Endothelial cell (in vitro differentiated cells): Measurements from ENCODE around the gene TMTC3. TPM values are rescaled to one million over a fixed set of nuclear protein-coding genes. Genes with fewer than 3 reads are reported as not detected.

Source experiments
- DNase-seq: peaks from one replicate; pipeline ENCODE4 v3.0.0; 2021; ENCODE audit warnings: low spot score
- H3K27ac Mint-ChIP-seq: one replicate; pipeline ENCODE4 v1.8.0; 2021; ENCODE audit warnings: mixed read lengths, inconsistent platforms; ENCODE audit not compliant: unreplicated experiment
- H3K27me3 Mint-ChIP-seq: one replicate; pipeline ENCODE4 v1.8.0; 2021; ENCODE audit warnings: mild to moderate bottlenecking, moderate library complexity, mixed read lengths, inconsistent platforms; ENCODE audit not compliant: unreplicated experiment
- H3K36me3 Mint-ChIP-seq: one replicate; pipeline ENCODE4 v1.8.0; 2021; ENCODE audit warnings: mild to moderate bottlenecking, low read depth, mixed read lengths, inconsistent platforms; ENCODE audit not compliant: unreplicated experiment
- H3K4me1 Mint-ChIP-seq: one replicate; pipeline ENCODE4 v1.8.0; 2021; ENCODE audit warnings: mild to moderate bottlenecking, mixed read lengths, inconsistent platforms; ENCODE audit not compliant: unreplicated experiment
- H3K4me3 Mint-ChIP-seq: one replicate; pipeline ENCODE4 v1.8.0; 2021; ENCODE audit warnings: mild to moderate bottlenecking, mixed read lengths, inconsistent platforms; ENCODE audit not compliant: unreplicated experiment
- H3K9me3 Mint-ChIP-seq: one replicate; pipeline ENCODE4 v1.8.0; 2021; ENCODE audit warnings: mixed read lengths, inconsistent platforms; ENCODE audit not compliant: unreplicated experiment
- CTCF ChIP-seq: fragments of 200-600 bp; sonication (generic); IDR thresholded peaks from one replicate; pipeline ENCODE4 v1.5.0; 2021; ENCODE audit warnings: antibody characterized with exemption; ENCODE audit not compliant: unreplicated experiment
- total RNA-seq: library from RNA; stranded (reverse); fragmentation: NEBNext Ultra II Directional; extraction: Animal tissue kit (Norgen Biotek cat#: 25700); gene quantifications from one replicate; pipeline ENCODE4 v1.2.1, GENCODE V29; 2021; ENCODE audit not compliant: unreplicated experiment

The TMTC3 gene
- total RNA-seq, 1 donor from 2014 or later = 21.4 TPM

- Mint-ChIP-seq H3K27me3 (no peaks in the 10 kb centered on the region), H3K4me1 (peaks cover 8% of the 10 kb centered on the region), H3K9me3 (no peaks in the 10 kb centered on the region), H3K27ac (no peak overlapping the region), H3K4me3 (no peak overlapping the region), H3K36me3 (no peaks in the 10 kb centered on the region)
- no peak for TF ChIP-seq CTCF
- DNase-seq = no peak
Measured at GRCh38 chr12:88144546-88145468, 2.7 kb downstream of the TMTC3 start.

DNA sequence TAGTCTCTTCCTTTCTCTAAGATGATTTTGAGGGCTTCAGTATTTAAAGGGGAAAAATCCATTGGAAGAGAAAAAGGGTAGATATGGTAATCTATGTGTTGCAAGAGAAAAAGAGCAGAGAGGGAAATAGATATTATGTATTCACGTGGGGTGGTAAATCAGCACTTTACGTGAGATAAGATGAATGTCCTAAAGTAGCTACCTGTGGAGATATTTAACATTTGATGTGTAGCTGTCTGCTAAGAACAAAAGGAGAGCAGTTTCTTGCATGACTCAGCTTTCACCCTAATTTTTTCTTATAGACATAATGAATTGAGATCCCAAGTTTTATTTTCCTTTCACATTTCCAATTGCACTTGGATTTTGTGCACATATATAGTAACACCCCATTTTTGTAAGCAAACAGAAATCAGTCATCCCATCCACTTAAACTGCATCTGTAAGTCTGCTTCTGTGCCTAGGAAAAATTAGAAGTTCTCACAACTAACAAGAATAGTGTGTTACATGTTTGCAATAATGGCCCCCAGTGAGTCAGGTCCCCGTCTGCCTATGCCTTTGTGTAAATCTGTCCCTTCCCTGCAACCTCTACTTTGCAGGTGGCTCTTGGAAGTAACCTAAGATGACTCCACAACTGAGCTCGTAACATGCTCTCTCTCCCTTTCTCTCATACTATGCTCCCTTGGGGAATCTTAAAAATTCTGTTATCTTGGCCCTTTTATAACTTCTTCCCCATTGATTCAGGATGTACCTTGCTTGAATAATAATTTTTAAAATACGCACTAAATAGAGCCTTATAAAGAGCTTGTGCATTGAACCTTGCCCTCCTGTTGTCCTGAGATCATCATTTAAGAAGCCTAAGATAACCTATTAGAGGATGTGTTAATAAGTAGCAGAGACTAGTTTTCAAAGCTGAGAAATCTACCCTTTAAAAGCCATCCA lies 3.7 kb downstream of the TMTC3 start:
- Mint-ChIP-seq H3K27me3 (no peaks in the 10 kb centered on the region), H3K27ac (no peak overlapping the region), H3K36me3 (no peaks in the 10 kb centered on the region), H3K4me3 (no peak overlapping the region), H3K4me1 (peaks cover 8% of the 10 kb centered on the region), H3K9me3 (no peaks in the 10 kb centered on the region)
- DNase-seq = no peak
- no peak for TF ChIP-seq CTCF

GRCh38 chr12:88150063-88150462 lies 8.0 kb downstream of the TMTC3 start:
- Mint-ChIP-seq H3K27ac (no peak overlapping the region), H3K36me3 (no peaks in the 10 kb centered on the region), H3K27me3 (no peaks in the 10 kb centered on the region)

DNA sequence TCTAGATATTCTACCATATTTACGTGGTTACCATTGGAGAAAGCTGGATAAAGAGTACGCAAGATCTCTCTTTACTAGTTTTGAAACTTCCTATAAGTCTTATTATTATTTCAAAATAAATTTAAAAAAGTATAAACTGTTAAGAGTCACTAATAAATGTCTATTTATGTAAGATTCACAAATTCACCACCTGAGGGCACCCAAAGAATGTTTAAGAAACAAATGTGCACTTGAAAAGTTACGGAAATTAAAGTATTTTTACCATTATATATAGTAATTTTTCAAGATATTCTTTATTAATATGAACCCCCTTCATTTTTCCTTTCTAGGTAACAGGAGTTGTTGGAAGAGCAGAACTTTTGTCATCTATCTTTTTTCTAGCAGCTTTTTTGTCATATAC lies 11.9 kb downstream of the TMTC3 start:
- H3K27ac Mint-ChIP-seq = no peak overlapping the region
- no peaks in the 10 kb centered on the region for H3K36me3 Mint-ChIP-seq
- H3K27me3 Mint-ChIP-seq = no peaks in the 10 kb centered on the region
- no peaks in the 10 kb centered on the region for H3K4me1 Mint-ChIP-seq
- no peaks in the 10 kb centered on the region for H3K9me3 Mint-ChIP-seq
- no peak overlapping the region for H3K4me3 Mint-ChIP-seq
- DNase-seq = no peak
- TF ChIP-seq CTCF = peak; percentile 30

More at GRCh38 chr12:88150063-88150462, 8.0 kb downstream of the TMTC3 start:
- DNase-seq = no peak
- Mint-ChIP-seq H3K4me1 (peaks cover 2% of the 10 kb centered on the region), H3K4me3 (no peak overlapping the region), H3K9me3 (no peaks in the 10 kb centered on the region)
- no peak for TF ChIP-seq CTCF
